H1 (cell line): Measurements from ENCODE around the gene CACNA1C. TPM values are rescaled to one million over a fixed set of nuclear protein-coding genes. Genes with fewer than 3 reads are reported as not detected.

Experiments used
- HDAC6 ChIP-seq: IDR thresholded peaks from one replicate; pipeline ENCODE4 v1.7.1; 2012; ENCODE audit warnings: low read depth, mild to moderate bottlenecking, inconsistent platforms, low read length, moderate library complexity
- SIX5 ChIP-seq: IDR thresholded peaks from 2 replicates; pipeline ENCODE4 v1.6.1; 2011; ENCODE audit warnings: mild to moderate bottlenecking, low read depth, low read length
- polyA plus RNA-seq, 7 experiments: library from polyadenylated mRNA; depleted of rRNA in 3 of 7; stranded (reverse) in 5 of 7; unstranded in 2 of 7; fragments of >200 nt in 5 of 7; fragments of 200-250 nt in 2 of 7; gene quantifications; 1 replicate in 5 of 7; 2 replicates in 1 of 7; 4 replicates in 1 of 7; pipeline versions ENCODE4 v1.2.1 to v1.2.3, GENCODE V29; 2011 to 2013; ENCODE audit warnings: missing spikeins in 2 of 7, mixed read lengths in 2 of 7
- total RNA-seq: library from RNA; stranded (reverse); fragmentation: NEBNext Ultra II Directional; extraction: Animal tissue kit (Norgen Biotek cat#: 25700); gene quantifications from 2 replicates; pipeline ENCODE4 v1.2.1, GENCODE V29; 2021

CACNA1C gene
- total and polyA plus RNA-seq, 2 of the 8 experiments (the other 6 are each of a cell fraction or from before 2014, with no cell fraction given): 1.3 TPM

DNA sequence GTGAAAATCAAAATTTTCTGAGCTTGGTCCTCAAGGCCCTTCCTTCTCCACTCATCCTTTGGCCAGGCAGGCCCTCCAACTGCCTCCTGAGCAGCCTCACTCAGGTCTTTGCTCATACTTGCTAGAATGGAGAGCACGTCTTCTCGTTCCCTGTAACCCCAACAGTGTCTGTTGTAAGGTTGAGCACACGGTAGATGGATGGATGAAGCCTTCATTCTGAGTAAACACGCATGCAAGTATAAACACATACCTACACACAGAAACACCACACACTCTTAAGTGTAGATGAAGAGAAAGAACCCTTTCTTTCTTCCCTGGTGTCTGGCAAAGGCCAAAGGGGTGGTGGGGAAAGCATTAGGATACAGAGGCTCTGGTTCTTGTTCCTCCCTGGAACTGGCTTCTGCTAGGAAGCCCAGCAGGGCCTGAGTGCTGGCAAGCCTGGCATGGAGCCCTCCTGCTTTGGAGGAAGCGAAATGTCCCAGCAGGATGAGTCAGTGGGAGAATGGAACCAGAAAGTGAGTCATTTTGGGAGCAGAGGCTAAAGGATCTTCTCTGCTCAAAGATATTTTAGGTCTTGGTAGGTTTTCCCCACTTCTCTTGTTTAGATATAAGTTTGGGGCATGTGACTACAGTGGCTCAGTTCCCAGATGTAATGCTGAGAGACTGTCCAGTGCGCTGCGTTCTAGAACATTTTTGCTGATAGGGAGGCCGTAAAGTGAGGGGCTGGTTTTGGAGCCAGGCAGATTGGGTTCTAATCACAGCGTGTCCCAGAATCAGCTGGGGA, 127.4 kb downstream of the CACNA1C start (continued):
- TF ChIP-seq HDAC6 (no peak), SIX5 (no peak)
